GM19372 (cell line): Measurements from ENCODE around the gene LAMA3.

Experiments
- ATAC-seq: cut with Tn5 transposase; IDR thresholded peaks from one replicate; pipeline ENCODE4 v1.9.1; 2021; ENCODE audit warnings: mild to moderate bottlenecking, low read depth, moderate library complexity; ENCODE audit not compliant: unreplicated experiment

LAMA3 gene, protein sequence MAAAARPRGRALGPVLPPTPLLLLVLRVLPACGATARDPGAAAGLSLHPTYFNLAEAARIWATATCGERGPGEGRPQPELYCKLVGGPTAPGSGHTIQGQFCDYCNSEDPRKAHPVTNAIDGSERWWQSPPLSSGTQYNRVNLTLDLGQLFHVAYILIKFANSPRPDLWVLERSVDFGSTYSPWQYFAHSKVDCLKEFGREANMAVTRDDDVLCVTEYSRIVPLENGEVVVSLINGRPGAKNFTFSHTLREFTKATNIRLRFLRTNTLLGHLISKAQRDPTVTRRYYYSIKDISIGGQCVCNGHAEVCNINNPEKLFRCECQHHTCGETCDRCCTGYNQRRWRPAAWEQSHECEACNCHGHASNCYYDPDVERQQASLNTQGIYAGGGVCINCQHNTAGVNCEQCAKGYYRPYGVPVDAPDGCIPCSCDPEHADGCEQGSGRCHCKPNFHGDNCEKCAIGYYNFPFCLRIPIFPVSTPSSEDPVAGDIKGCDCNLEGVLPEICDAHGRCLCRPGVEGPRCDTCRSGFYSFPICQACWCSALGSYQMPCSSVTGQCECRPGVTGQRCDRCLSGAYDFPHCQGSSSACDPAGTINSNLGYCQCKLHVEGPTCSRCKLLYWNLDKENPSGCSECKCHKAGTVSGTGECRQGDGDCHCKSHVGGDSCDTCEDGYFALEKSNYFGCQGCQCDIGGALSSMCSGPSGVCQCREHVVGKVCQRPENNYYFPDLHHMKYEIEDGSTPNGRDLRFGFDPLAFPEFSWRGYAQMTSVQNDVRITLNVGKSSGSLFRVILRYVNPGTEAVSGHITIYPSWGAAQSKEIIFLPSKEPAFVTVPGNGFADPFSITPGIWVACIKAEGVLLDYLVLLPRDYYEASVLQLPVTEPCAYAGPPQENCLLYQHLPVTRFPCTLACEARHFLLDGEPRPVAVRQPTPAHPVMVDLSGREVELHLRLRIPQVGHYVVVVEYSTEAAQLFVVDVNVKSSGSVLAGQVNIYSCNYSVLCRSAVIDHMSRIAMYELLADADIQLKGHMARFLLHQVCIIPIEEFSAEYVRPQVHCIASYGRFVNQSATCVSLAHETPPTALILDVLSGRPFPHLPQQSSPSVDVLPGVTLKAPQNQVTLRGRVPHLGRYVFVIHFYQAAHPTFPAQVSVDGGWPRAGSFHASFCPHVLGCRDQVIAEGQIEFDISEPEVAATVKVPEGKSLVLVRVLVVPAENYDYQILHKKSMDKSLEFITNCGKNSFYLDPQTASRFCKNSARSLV (N-terminal part only)

GRCh38 chr18:23689031-23689615 is at the start of gene LAMA3:
Gene LAMA3 (plus strand): TSS chr18:23689453. CDS start chr18:23689684, 231 bp downstream.
- ATAC-seq = peak; percentile 44

GRCh38 chr18:23640052-23640451 is 49.2 kb upstream of the LAMA3 start:
- no peak for ATAC-seq

- ATAC-seq = no peak
These were observed 48.0 kb upstream of the LAMA3 start for GRCh38 chr18:23641143-23641720.

DNA sequence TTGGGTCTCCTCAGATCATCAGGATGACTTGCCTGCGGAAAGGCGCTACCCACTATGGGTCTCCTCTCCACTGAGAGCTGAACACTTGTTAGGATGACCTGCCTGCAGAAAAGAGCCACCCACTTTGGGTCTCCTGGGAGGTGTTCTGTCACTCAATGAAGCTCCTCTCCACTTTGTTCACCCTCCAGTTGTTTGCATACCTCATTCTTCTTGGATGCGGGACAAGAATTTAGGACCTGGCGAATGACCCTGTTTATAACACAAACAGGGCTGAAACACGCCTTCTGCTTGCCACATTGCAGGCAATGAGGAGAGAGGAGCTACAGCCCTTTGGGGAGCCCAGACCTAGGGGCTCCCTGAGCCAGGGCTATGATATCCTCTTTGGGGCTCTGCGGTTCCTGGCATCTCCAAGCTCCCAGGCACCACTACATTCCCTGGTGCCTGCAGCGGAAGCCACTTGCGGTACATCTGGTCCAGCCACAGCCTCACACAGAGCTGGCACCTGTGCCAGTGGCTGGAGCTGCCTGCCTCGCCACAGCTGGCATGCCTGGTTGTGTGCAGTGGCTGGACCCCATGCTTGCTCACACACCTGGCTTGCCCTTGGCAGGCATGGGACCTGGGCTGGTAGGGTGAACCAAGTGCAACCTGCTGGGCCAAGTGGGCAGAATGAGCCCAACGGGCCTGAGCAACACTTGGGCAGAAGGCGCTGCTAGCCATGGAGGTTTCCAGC is 47.2 kb upstream of the LAMA3 start:
- ATAC-seq = no peak

DNA sequence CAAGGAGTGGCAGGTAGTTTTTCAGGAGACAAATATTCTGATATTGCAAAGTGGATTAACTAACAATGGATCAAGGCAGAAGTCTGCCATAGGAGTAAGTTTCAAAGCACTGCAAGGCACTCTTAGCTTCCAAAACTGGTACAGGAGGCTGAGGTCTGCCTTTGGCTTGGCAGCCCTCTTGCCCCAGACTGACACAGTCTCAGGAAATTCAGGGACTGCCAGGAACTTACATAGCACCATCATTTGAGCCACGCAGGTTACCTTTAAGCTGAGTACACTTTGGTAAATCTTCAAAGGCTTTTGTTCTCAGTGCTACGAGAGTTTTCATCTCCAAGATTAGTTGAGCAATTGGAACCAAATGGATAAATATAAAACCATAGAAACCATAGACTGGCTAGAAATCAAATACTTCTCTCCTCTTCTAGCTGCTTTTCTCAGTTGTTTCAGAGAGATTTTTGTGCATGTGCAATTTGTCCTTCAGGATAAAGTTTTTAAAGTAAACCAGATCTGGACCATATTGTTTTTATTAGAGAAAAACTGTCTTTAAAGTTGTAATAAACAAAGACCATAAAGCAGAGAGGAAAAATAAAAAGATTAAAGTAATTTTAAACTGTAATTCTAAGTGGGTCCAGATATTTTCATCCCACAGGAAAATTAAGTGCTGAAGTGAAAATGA is 45.3 kb upstream of the LAMA3 start:
- ATAC-seq = no peak

GRCh38 chr18:23645568-23646175 is 43.6 kb upstream of the LAMA3 start:
- ATAC-seq = no peak

DNA sequence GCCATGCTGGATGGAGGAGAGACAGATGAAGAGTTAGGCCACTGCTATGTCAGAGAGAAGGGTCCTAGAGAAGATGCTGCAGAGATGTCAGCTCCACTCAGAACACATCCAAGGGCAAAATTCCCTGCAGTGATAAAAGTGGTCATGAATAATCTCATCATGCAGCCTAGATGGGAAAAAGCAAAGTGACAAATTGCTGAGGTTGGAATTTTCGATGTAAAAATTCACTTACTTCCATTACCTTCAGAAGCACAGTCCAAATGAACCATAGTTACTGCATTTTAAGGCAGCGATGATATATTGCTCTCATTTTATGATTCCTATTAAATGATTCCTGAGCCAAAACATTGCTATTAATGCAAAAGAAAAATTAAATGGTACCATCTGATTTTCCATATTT is 43.0 kb upstream of the LAMA3 start:
- no peak for ATAC-seq

DNA sequence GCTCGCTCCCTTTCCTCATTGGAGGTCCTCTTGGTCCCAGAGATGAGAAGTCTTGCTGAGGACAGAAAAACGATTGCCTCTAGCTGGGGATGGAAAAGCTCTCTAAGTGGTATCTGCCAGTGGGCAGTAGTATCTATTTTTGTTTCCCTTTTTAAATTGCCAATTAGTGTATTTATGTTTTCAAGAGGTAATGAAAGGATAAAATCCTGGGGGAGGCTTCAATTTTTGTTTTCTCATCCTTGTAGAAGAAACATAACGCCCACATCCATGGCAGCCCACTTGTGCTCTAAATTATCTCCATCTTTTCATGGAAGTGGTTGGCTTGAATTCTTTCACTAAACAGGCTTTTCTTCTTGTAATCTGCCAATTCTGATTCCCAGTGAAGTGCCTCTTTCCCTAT is 40.8 kb upstream of the LAMA3 start:
- ATAC-seq = no peak

DNA sequence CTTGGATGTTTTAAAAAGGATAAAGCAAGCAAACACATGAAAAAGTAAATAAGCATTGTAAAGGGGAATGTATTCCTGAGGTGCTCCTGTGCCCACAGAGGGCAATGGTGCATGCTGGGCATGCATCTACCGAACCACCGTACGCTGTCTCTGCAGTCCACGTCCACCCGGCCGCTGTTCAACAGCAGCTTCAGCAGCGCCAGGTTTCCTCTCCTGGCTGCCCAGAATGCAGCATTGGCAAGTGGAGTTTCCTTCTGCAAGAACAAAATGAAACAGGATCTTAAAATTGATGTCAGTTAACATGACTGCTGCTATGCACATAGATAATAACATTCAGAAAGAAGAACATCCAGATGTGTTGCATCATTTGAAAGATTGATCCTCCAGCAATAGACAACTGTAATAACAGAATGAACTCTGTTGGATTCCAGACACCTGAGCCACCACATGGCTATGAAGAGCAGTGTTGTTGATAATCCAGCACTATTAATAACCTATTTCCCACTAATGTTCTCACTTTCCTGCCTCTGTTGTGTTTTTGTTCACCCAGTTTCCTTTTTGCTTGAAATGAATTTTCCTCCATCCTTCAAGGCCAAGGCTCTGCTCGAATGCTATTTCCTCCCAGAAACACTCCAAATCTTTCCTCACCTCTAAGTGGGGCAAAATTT is 40.2 kb upstream of the LAMA3 start:
- no peak for ATAC-seq

DNA sequence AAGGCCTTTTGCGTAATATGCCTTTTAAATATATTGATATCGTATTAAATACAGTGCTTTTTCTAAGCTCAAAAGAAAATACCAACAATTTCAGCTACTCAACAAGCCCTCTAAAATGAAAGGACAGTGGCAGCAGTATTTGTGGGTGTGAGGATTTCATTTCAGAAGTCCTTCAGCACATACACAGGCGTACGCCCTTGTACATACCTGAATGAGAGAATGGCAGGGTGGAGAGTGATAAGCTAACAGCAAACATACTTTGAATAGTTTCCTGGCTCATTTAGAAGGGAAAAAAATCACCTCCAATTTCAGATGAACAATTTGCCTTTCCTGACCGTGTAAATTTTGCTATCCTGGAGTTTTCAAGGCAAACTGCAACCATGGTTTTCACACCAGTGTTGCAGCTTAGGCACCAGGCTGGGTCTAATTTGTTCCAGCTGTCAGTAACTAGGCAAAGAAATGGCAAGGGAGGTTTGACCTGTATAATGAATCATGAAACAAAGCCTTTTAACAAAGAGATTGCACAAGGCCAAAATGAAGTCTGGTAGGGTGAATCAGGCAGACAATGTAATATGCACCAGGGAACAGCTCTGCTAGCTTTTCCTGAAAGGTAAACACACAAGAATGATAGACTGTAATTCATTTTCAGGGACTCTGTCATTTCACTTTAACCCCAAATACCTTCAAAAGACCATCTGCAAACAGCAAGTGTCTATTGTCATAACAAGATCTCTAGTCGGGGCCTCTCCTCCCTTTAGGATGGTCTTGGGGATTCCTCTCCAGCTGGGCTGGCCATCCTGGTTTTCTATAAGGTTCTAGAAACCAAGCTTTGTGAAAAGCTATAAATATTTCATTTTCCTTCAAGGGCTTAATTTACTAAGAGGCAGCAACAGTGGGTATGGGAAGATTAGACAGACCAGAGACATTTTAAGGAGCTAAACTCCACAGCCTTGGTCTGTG is 38.0 kb upstream of the LAMA3 start:
- ATAC-seq = no peak

DNA sequence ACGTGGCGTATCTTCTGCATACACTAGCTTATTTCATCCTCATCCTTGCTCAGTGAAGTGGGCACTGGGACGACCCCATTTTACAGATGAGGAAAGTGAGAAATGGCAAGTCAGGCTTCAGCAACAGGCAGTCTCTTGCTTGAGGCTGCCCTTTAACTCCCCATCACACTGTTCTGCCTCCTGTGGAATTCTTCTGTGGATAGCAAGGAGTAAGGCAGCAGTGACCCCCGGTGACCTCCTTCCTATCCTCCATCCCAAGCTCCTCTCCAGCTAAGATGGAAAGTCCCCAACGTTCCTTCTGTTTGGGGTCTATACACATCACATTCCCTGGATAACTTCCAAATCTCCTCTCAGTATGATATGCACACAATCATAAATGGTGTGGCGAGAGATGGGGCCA is 37.0 kb upstream of the LAMA3 start:
- ATAC-seq = no peak

DNA sequence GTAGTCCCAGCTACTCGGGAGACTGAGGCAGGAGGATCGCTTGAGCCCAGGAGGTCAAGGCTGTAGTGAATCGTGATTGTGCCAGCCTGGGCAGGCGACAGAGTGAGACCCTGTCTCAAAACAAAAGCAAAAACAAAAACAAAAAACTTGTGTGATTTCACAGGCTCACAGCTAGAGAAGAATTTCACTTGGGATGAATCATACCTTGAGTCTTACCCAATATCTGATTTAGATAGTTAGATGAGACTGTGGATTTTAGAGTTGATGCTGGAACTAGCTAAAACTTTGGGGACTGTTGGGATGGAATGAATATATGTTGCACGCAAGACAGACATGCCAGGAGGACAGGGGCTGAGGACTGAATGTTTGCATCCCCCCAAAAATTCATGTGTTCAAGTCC is 31.0 kb upstream of the LAMA3 start:
- ATAC-seq = no peak

DNA sequence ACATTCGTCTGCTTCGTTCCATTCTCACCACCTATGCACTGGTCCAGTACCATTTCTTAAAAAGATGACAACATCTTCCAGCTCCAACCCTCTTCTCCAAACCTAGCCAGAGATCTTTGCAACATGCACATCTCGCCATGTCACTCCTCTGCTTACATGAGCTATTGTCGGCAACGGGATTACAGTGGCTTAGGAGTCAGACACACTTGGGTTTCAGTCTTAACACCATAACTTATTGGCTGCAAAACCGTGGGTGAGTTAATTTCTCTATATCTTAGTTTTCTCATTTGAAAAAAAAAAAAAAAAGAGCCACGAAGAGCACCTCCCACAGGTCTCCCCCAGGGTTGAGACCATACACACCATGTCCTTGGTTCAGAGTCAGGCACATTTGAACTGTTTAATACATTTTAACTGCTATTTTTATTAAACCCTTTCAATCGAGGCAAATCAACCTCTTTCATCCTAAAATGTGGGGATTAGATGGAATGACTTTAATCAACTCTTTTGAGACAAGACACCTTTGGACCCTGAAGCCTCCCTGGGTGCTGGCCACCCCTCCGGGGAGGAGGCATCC is 27.4 kb upstream of the LAMA3 start:
- no peak for ATAC-seq

DNA sequence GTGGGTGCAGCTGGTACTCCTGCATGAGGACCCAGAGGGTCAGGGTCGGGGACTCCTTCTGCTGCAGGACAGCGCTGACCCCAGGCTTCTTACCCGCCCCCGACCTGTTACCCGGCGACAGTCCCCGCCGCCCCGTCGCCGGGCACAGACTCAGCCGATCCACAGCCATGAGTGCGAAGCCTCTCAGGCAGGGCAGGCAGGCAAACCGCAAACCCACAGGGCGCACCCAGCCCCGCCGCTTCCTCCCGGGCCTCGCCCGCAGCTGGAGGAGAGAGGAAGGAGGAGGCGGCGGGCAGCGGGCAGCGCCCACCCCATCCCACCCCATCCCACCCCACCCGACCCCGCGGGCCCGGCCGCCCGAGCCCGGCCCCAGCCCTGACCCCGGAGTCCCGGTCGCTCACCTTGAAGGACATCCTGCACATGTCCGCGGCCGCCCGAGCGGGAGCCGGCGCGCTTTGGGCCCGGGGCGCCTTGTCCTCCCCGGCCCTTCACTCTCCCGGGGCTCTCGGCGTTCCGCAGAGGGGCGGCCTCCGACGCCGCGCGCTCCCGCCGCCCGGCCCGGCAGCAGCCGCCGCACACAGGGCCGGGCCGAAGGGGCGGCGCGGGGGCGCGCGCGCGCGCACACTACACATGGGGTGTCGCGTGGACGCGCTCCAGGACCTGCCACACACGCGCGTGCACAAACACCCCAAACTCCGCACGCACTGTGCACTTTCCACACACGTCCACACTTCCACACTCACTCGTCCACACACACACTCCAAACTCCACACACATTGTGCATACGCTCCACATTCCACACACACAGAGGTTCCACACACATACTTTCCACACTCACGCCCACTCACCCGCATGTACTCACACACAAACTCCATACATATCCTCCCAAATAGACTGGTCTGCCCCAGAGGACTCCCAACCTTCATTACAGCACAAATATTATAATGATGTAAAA is 26.7 kb upstream of the LAMA3 start, which contains the start of gene ANKRD29:
ANKRD29 (minus strand) TSS at position 603 of the 955 bp plus-strand sequence; CDS start at position 422, 181 bp downstream.
- ATAC-seq = no peak

DNA sequence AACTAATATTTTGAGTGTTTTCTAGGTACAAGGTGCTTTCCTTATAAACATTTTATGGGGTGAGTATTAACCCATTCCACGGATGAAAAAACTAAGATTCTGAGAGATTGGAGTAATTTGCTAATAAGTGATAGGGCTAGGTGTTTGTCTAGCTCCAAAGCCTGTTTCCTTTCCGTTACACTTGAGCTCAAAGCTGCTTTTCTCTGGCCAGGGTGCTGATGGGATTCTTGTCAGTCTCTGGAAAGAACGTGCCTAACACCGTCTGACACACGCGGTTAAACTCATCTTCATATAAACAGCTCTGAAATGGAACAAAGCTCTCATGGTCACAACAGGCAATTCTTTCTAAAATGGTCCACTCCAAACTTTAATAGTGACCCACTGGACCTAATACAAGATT is 24.6 kb upstream of the LAMA3 start:
- ATAC-seq = no peak
